Nephron (organoid): ENCODE data around the gene BTBD1.
A peak's percentile ranks its signal among the peaks of the same experiment; 100 is the strongest.

ENCODE experiments used
- H3K27ac Mint-ChIP-seq, 3 experiments: 2 replicates each; pipeline ENCODE4 v1.8.0; 2020; ENCODE audit warnings: mixed read lengths in 3 of 3, mild to moderate bottlenecking in 2 of 3, moderate library complexity in 1 of 3
- H3K27me3 Mint-ChIP-seq: 2 replicates; pipeline ENCODE4 v1.8.0; 2021; ENCODE audit warnings: low read depth, mild to moderate bottlenecking, moderate library complexity, mixed read lengths
- H3K36me3 Mint-ChIP-seq: 2 replicates; pipeline ENCODE4 v1.8.0; 2020; ENCODE audit warnings: low read depth, mixed read lengths
- H3K4me1 Mint-ChIP-seq: 2 replicates; pipeline ENCODE4 v1.8.0; 2020; ENCODE audit warnings: mixed read lengths
- H3K4me3 Mint-ChIP-seq, 3 experiments: 2 replicates each; pipeline ENCODE4 v1.8.0; 2020; ENCODE audit warnings: mild to moderate bottlenecking in 3 of 3, mixed read lengths in 3 of 3, moderate library complexity in 2 of 3
- H3K9me3 Mint-ChIP-seq: 2 replicates; pipeline ENCODE4 v1.8.0; 2020; ENCODE audit warnings: mixed read lengths
- TF ChIP-seq, protein P1 (sequence below), 3 experiments: fragments of 200-600 bp; sonication (generic); IDR thresholded peaks; one replicate each; pipeline ENCODE4 v1.5.0; 2021; ENCODE audit warnings: antibody characterized with exemption in 3 of 3; ENCODE audit not compliant: unreplicated experiment in 3 of 3

The BTBD1 gene

DNA sequence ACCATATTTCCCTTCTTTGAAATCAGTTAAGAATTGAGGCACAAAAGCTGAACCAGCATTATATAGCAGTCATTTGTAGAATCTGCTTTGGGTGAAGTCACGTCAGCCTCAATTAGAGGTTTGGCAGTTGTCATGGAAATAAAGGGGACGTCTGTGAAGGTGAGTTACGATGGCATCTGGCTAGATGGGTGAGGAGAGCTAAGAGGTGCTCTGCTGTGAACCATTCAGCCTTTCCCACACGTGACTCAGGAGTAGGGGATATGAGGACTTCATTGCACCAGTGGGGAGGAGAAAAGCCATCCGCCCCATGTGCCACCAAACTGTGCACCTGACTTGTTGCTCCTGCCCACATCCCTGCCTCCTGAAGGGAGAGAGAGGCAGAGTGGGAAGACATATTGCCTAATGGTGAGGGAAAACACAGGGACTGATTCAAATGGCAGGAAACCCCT is 52.8 kb downstream of the BTBD1 start:
- H3K36me3 Mint-ChIP-seq, result peaks cover 53% of the 10 kb centered on the region
- peak overlapping the region; percentile 3 to 21 (median 5) for H3K27ac Mint-ChIP-seq
- TF ChIP-seq, protein P1, sequence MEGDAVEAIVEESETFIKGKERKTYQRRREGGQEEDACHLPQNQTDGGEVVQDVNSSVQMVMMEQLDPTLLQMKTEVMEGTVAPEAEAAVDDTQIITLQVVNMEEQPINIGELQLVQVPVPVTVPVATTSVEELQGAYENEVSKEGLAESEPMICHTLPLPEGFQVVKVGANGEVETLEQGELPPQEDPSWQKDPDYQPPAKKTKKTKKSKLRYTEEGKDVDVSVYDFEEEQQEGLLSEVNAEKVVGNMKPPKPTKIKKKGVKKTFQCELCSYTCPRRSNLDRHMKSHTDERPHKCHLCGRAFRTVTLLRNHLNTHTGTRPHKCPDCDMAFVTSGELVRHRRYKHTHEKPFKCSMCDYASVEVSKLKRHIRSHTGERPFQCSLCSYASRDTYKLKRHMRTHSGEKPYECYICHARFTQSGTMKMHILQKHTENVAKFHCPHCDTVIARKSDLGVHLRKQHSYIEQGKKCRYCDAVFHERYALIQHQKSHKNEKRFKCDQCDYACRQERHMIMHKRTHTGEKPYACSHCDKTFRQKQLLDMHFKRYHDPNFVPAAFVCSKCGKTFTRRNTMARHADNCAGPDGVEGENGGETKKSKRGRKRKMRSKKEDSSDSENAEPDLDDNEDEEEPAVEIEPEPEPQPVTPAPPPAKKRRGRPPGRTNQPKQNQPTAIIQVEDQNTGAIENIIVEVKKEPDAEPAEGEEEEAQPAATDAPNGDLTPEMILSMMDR (IDR thresholded peaks at IDR 0.05; ENCODE audit: unreplicated experiment in 3 of 3), result no peak
- H3K27me3 Mint-ChIP-seq, result no peaks in the 10 kb centered on the region
- peak overlapping the region in 1 of 3 experiments; percentile 24 for H3K4me3 Mint-ChIP-seq
- H3K4me1 Mint-ChIP-seq, result peaks cover 39% of the 10 kb centered on the region
- H3K9me3 Mint-ChIP-seq, result no peaks in the 10 kb centered on the region

DNA sequence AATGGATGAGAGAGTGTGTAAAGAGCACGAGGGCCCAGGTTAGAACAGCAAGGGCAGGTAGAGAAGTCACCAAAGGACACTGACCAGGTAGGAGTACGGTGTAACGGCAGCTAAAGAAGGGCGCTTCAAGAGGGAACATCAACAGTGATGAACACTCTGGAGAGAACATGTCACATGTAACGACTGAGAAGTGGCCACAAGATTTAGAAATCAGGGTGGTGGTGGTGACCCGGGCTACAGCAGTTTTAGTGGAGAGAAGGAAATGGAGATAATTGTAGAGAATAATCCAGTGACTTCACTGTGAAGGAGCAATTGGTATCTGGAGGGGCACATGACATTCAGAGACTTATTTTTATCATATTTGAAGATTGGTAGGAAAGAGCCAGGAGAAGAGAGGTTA is 54.4 kb downstream of the BTBD1 start:
- peak overlapping the region; percentile 86 to 95 (median 88) for H3K27ac Mint-ChIP-seq
- peaks cover 39% of the 10 kb centered on the region for H3K4me1 Mint-ChIP-seq
- TF ChIP-seq, protein P1 (IDR thresholded peaks at IDR 0.05; ENCODE audit: unreplicated experiment in 3 of 3), result no peak
- no peaks in the 10 kb centered on the region for H3K9me3 Mint-ChIP-seq
- H3K4me3 Mint-ChIP-seq, result peak overlapping the region; percentile 97 to 100 (median 98)
- peaks cover 42% of the 10 kb centered on the region for H3K36me3 Mint-ChIP-seq
- no peaks in the 10 kb centered on the region for H3K27me3 Mint-ChIP-seq

DNA sequence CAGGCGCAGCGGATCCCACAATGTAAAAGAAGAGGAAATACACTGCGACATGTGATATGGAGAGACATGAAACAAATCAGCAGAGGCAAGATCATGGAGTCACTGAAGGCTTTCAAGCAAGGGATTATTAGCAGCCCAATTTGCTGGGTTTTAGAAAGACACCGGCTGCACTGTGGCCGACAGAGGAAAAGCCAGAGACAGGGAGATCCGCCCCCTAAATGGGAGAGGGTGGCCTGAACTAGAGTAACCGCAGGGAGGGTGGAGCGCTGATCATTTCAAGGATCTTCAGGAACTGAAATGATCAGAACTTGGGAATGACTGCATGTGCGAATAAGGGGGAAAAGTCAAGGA is 55.0 kb downstream of the BTBD1 start:
- Mint-ChIP-seq H3K27me3 (no peaks in the 10 kb centered on the region), H3K9me3 (no peaks in the 10 kb centered on the region), H3K27ac (peak overlapping the region; percentile 86 to 95 (median 88))

DNA sequence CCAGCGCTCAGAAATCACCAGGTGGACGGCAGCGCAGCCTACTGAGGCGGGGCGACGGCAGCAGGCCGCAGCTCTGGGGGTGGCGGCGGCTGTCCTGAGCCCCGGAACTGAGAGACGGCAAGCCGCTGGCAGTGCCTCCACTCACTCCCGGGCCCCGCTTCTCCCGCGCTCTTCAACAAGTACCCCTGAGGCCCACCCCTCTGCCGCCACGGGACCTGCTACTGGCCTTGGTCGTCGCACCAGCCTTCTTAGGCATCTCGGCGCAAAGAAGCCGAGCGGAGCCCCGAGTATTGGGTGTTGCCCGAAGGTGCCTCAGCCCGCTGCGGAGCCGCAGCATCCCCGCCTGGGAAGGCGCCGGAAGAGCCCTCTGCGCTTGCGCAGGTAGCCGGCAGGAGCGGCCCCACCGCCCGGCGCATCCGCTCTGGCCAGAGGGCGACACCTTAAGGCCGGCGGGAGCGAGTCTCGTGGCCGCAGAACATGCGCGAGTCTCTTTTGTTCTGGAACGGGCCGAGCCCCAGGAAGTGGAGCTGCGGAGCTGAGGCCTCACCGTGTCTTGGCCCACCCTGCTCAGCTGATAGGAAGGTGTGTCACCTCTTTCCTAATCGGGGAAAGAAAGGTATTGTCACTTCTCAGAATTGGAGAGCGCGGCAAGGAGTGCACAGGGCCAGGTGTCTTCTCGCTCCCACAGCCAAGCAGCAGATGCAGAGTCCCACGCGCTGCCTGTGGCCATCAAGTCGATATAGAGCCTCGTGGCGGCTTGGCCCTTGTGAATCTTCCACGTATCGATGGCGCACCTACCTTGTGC is 55.6 kb downstream of the BTBD1 start, which contains the start of gene C15orf40:
Gene C15orf40, minus strand, starts transcription at position 369 of the 805 bp plus-strand sequence. Its CDS starts 32 bp downstream, at position 337.
- peak within 1 kb of the TSS; percentile 88 to 97 (median 95) for H3K27ac Mint-ChIP-seq
- H3K27me3 Mint-ChIP-seq, result no peaks in the 10 kb centered on the region
- peak within 1 kb of the TSS; percentile 97 to 100 (median 98) for H3K4me3 Mint-ChIP-seq
- peaks cover 39% of the 10 kb centered on the region for H3K4me1 Mint-ChIP-seq
- TF ChIP-seq, protein P1 (IDR thresholded peaks at IDR 0.05; ENCODE audit: unreplicated experiment in 3 of 3), result peak; percentile 54 to 56 (median 55)
- H3K9me3 Mint-ChIP-seq, result no peaks in the 10 kb centered on the region
- H3K36me3 Mint-ChIP-seq, result peaks cover 45% of the 10 kb centered on the region

More for the DNA sequence above, 55.0 kb downstream of the BTBD1 start:
- TF ChIP-seq, protein P1 (IDR thresholded peaks at IDR 0.05; ENCODE audit: unreplicated experiment in 3 of 3), result no peak
- H3K4me3 Mint-ChIP-seq, result peak overlapping the region; percentile 97 to 100 (median 98)
- peaks cover 39% of the 10 kb centered on the region for H3K4me1 Mint-ChIP-seq
- H3K36me3 Mint-ChIP-seq, result peaks cover 42% of the 10 kb centered on the region

DNA sequence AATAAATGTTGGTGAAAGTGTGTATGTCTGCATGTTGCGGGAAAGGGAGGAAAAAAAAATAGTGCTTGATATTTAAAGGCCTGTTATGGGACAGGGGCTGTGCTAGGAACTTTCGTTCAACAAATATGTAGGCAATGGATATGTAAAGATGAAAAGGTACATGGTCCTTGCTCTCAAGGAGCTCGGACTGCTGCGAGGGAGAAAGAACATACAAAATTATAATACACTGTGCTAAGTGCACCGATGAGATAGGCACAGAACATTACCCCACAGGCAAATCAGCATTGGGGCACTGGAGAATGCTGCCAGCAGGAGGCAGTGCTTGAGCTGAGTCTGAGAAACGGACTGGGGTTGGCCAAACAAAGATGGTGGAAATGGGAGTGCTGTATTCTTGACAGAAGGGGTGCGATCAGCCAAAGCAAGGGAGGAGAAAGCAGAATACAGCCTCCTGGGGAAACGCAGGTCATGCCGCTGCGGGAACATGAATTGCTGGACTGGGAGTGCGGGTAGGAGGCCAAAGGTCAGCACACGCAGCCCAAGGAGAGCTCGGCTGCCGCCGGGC is 56.3 kb downstream of the BTBD1 start:
- Mint-ChIP-seq H3K4me3 (peak overlapping the region; percentile 97 to 100 (median 98)), H3K4me1 (peaks cover 39% of the 10 kb centered on the region), H3K27ac (peak overlapping the region; percentile 88 to 97 (median 95)), H3K9me3 (no peaks in the 10 kb centered on the region), H3K27me3 (no peaks in the 10 kb centered on the region), H3K36me3 (peaks cover 44% of the 10 kb centered on the region)
- TF ChIP-seq, protein P1 (IDR thresholded peaks at IDR 0.05; ENCODE audit: unreplicated experiment in 3 of 3), result peak; percentile 72 to 80 (median 77)
